GM18868 (cell line): ENCODE data around the gene NHLH1.
"Not testable (repeated sequence)": the region's sequence is repeated elsewhere in the genome, so short reads cannot be mapped to it uniquely, and the experiment has no call there.

Source experiments
- ATAC-seq: cut with Tn5 transposase; IDR thresholded peaks from one replicate; pipeline ENCODE4 v1.9.1; 2021; ENCODE audit warnings: mild to moderate bottlenecking, moderate library complexity; ENCODE audit not compliant: unreplicated experiment

Gene NHLH1

GRCh38 chr1:160376525-160377131, 9.8 kb downstream of the NHLH1 start:
- ATAC-seq, result peak; percentile 63

- no peak for ATAC-seq
Measured at GRCh38 chr1:160377585-160378206, 10.8 kb downstream of the NHLH1 start.

- not testable (repeated sequence) for ATAC-seq
Measured at GRCh38 chr1:160384812-160385211, 17.9 kb downstream of the NHLH1 start.

- not testable (repeated sequence) for ATAC-seq
Measured at GRCh38 chr1:160388406-160388805, 21.5 kb downstream of the NHLH1 start.

- ATAC-seq, result no peak
Measured at GRCh38 chr1:160394673-160395072, 27.8 kb downstream of the NHLH1 start.

- ATAC-seq, result no peak
Measured at GRCh38 chr1:160397651-160398050, 30.8 kb downstream of the NHLH1 start.

- no peak for ATAC-seq
Measured at GRCh38 chr1:160398823-160399222, 32.0 kb downstream of the NHLH1 start.

GRCh38 chr1:160399544-160400222, 32.8 kb downstream of the NHLH1 start:
- no peak for ATAC-seq

- ATAC-seq, result no peak
Measured at GRCh38 chr1:160400223-160400645, 33.4 kb downstream of the NHLH1 start, which contains the start of gene VANGL2. TSS of gene VANGL2 (plus strand) at chr1:160400564. CDS start at chr1:160415838, 15,274 bp downstream.

- no peak for ATAC-seq
Measured at GRCh38 chr1:160400646-160401486, 34.0 kb downstream of the NHLH1 start.

GRCh38 chr1:160401487-160401805, 34.6 kb downstream of the NHLH1 start:
- no peak for ATAC-seq

- no peak for ATAC-seq
Measured at GRCh38 chr1:160402001-160402795, 35.3 kb downstream of the NHLH1 start.

GRCh38 chr1:160403244-160403643, 36.4 kb downstream of the NHLH1 start:
- ATAC-seq, result no peak

GRCh38 chr1:160404094-160404493, 37.2 kb downstream of the NHLH1 start:
- ATAC-seq, result no peak

- ATAC-seq, result no peak
Measured at GRCh38 chr1:160405331-160405877, 38.5 kb downstream of the NHLH1 start.

- ATAC-seq, result no peak
Measured at GRCh38 chr1:160406131-160406968, 39.5 kb downstream of the NHLH1 start.

GRCh38 chr1:160407839-160408801, 41.2 kb downstream of the NHLH1 start:
- ATAC-seq, result no peak

- ATAC-seq, result no peak
Measured at GRCh38 chr1:160408864-160409263, 42.0 kb downstream of the NHLH1 start.
